IMR-90 (cell line): ENCODE results near the gene KRT86. TPM values are rescaled to one million over a fixed set of nuclear protein-coding genes. Genes with fewer than 3 reads are reported as not detected.

Experiments
- ATAC-seq: fragments of 200-7000 bp; cut with Tn5 transposase; 2 replicates; pipeline ENCODE4 v1.9.1; 2020; ENCODE audit warnings: low read depth, mild to moderate bottlenecking, moderate library complexity
- BruUV-seq: library from RNA; stranded (reverse); fragments of 400-500 nt; replicated peaks from 2 replicates; lab custom pipeline; 2021; lab: Mats Ljungman, UMichigan
- CTCF ChIA-PET: fragments of 300-600 bp; formaldehyde crosslinking; extraction: SDS; loops from one replicate; lab custom pipeline; 2021; ENCODE audit warnings: antibody characterized with exemption; lab: Yijun Ruan, JAX
- POLR2A ChIA-PET: fragments of 300-600 bp; sonication (Branson Sonifier 250); formaldehyde crosslinking; loops from one replicate; lab custom pipeline; 2022; ENCODE audit warnings: antibody characterized with exemption; ENCODE audit not compliant: unreplicated experiment; lab: Charles Lee
- DNase-seq: peaks from one replicate; pipeline ENCODE4 v3.0.0; 2013
- H2AFZ ChIP-seq: replicated peaks from 2 replicates; pipeline ENCODE3; 2013; ENCODE audit warnings: low read length, mild to moderate bottlenecking; ENCODE audit not compliant: poor library complexity
- H2AK5ac ChIP-seq: 2 replicates; pipeline ENCODE4 v1.6.1; 2013; ENCODE audit warnings: low read depth, low read length, inconsistent platforms
- H2AK9ac ChIP-seq: replicated peaks from 2 replicates; pipeline ENCODE3; 2013; ENCODE audit warnings: mild to moderate bottlenecking, low read depth, low read length, moderate library complexity; ENCODE audit not compliant: poor library complexity
- H2BK120ac ChIP-seq: 2 replicates; pipeline ENCODE4 v1.6.1; 2013; ENCODE audit warnings: low read depth, low read length, inconsistent platforms
- H2BK15ac ChIP-seq: 3 replicates; pipeline ENCODE4 v1.6.1; 2013; ENCODE audit warnings: low read depth, low read length, inconsistent platforms
- H2BK20ac ChIP-seq: 2 replicates; pipeline ENCODE4 v1.6.1; 2013; ENCODE audit warnings: low read depth, mild to moderate bottlenecking, inconsistent platforms, low read length, moderate library complexity
- H2BK5ac ChIP-seq: 2 replicates; pipeline ENCODE4 v1.6.1; 2013; ENCODE audit warnings: mild to moderate bottlenecking, low read depth, low read length, inconsistent platforms; ENCODE audit not compliant: poor library complexity, severe bottlenecking
- H3K14ac ChIP-seq: replicated peaks from 2 replicates; pipeline ENCODE4 v1.6.1; 2013; ENCODE audit warnings: low read depth, low read length, inconsistent platforms
- H3K18ac ChIP-seq: 2 replicates; pipeline ENCODE4 v1.6.1; 2013; ENCODE audit warnings: low read depth, low read length, control low read depth
- H3K23ac ChIP-seq: 2 replicates; pipeline ENCODE4 v1.6.1; 2013; ENCODE audit warnings: low read depth, low read length, inconsistent platforms
- H3K27ac ChIP-seq: 2 replicates; pipeline ENCODE4 v1.5.1; 2013; ENCODE audit warnings: mild to moderate bottlenecking, control low read depth, low read length; ENCODE audit not compliant: insufficient read depth
- H3K27me3 ChIP-seq: 2 replicates; pipeline ENCODE4 v1.6.1; 2013; ENCODE audit warnings: low read length; ENCODE audit not compliant: control insufficient read depth, insufficient read depth
- H3K36me3 ChIP-seq: 2 replicates; pipeline ENCODE4 v1.6.1; 2013; ENCODE audit warnings: low read length, mixed read lengths; ENCODE audit not compliant: control insufficient read depth, insufficient read depth
- H3K4ac ChIP-seq: 2 replicates; pipeline ENCODE4 v1.6.1; 2013; ENCODE audit warnings: low read depth, low read length, inconsistent platforms
- H3K4me1 ChIP-seq: 2 replicates; pipeline ENCODE4 v1.6.1; 2013; ENCODE audit warnings: low read length, mixed read lengths; ENCODE audit not compliant: control insufficient read depth, insufficient read depth
- H3K4me2 ChIP-seq: 2 replicates; pipeline ENCODE4 v1.6.1; 2013; ENCODE audit warnings: low read depth, mild to moderate bottlenecking, control low read depth, low read length, moderate library complexity
- H3K4me3 ChIP-seq: 2 replicates; pipeline ENCODE4 v1.5.1; 2013; ENCODE audit warnings: low read depth, mild to moderate bottlenecking, control low read depth, low read length, moderate library complexity; ENCODE audit not compliant: insufficient read depth
- H3K56ac ChIP-seq: 2 replicates; pipeline ENCODE4 v1.6.1; 2013; ENCODE audit warnings: low read length, inconsistent platforms; ENCODE audit not compliant: insufficient read depth; ENCODE audit errors: extremely low read depth
- H3K79me1 ChIP-seq, 2 experiments: 2 replicates each; pipeline ENCODE4 v1.6.1; 2013; ENCODE audit warnings: low read length in 2 of 2, inconsistent platforms in 1 of 2, low read depth in 1 of 2
- H3K9ac ChIP-seq: 2 replicates; pipeline ENCODE4 v1.6.1; 2013; ENCODE audit warnings: low read depth, low read length, control low read depth
- H3K9me1 ChIP-seq: 2 replicates; pipeline ENCODE4 v1.6.1; 2013; ENCODE audit warnings: low read length, inconsistent platforms; ENCODE audit not compliant: insufficient read depth
- H3K9me3 ChIP-seq: 2 replicates; pipeline ENCODE4 v1.6.1; 2013; ENCODE audit warnings: low read length; ENCODE audit not compliant: control insufficient read depth, insufficient read depth
- H4K20me1 ChIP-seq: 2 replicates; pipeline ENCODE4 v1.6.1; 2013; ENCODE audit warnings: low read length, inconsistent platforms; ENCODE audit not compliant: insufficient read depth
- H4K5ac ChIP-seq: 2 replicates; pipeline ENCODE4 v1.6.1; 2013; ENCODE audit warnings: mild to moderate bottlenecking, low read depth, low read length, control low read depth
- H4K8ac ChIP-seq, 2 experiments: 2 replicates each; pipeline ENCODE4 v1.6.1; 2013; ENCODE audit warnings: low read depth in 2 of 2, low read length in 2 of 2, control low read depth in 1 of 2, inconsistent platforms in 1 of 2
- H4K91ac ChIP-seq: 2 replicates; pipeline ENCODE4 v1.6.1; 2013; ENCODE audit warnings: low read depth, low read length, inconsistent platforms; ENCODE audit not compliant: insufficient read depth
- BHLHE40 ChIP-seq: fragments of 150-350 bp; IDR thresholded peaks from 2 replicates; pipeline ENCODE4 v1.6.1; 2016; ENCODE audit warnings: mild to moderate bottlenecking, low read depth, low read length
- CEBPB ChIP-seq: IDR thresholded peaks from 2 replicates; pipeline ENCODE4 v1.6.1; 2012; ENCODE audit warnings: low read depth, low read length, improper control_type of control experiment
- CHD1 ChIP-seq: IDR thresholded peaks from 2 replicates; pipeline ENCODE4 v1.6.1; 2012; ENCODE audit warnings: low read depth, low read length, improper control_type of control experiment
- CTCF ChIP-seq: conservative IDR thresholded peaks from 2 replicates; pipeline ENCODE4 v1.5.1; 2012; ENCODE audit warnings: mild to moderate bottlenecking, low read depth, low read length, improper control_type of control experiment
- FOS ChIP-seq: fragments of 150-350 bp; IDR thresholded peaks from 2 replicates; pipeline ENCODE4 v1.6.1; 2016; ENCODE audit warnings: low read depth, low read length
- MAFK ChIP-seq: IDR thresholded peaks from 2 replicates; pipeline ENCODE4 v1.6.1; 2012; ENCODE audit warnings: low read depth, low read length, improper control_type of control experiment
- MAZ ChIP-seq: IDR thresholded peaks from 2 replicates; pipeline ENCODE4 v1.6.1; 2012; ENCODE audit warnings: low read depth, mild to moderate bottlenecking, low read length, improper control_type of control experiment, moderate library complexity, borderline replicate concordance
- MXI1 ChIP-seq: IDR thresholded peaks from 2 replicates; pipeline ENCODE4 v1.6.1; 2012; ENCODE audit warnings: low read depth, mild to moderate bottlenecking, low read length, moderate library complexity, borderline replicate concordance
- NFE2L2 ChIP-seq: fragments of 150-350 bp; IDR thresholded peaks from 2 replicates; pipeline ENCODE4 v1.6.1; 2016; ENCODE audit warnings: low read depth, mild to moderate bottlenecking, low read length
- POLR2A ChIP-seq: IDR thresholded peaks from 2 replicates; pipeline ENCODE4 v1.6.1; 2012; ENCODE audit warnings: mild to moderate bottlenecking, low read depth, low read length
- RAD21 ChIP-seq: IDR thresholded peaks from 2 replicates; pipeline ENCODE4 v1.6.1; 2012; ENCODE audit warnings: low read length, improper control_type of control experiment
- RCOR1 ChIP-seq: IDR thresholded peaks from 2 replicates; pipeline ENCODE4 v1.6.1; 2012; ENCODE audit warnings: mild to moderate bottlenecking, low read length, improper control_type of control experiment; ENCODE audit not compliant: insufficient replicate concordance
- RFX5 ChIP-seq: IDR thresholded peaks from 2 replicates; pipeline ENCODE4 v1.8.0; 2012; ENCODE audit warnings: low read depth, mild to moderate bottlenecking, low read length, moderate library complexity
- SMC3 ChIP-seq: fragments of 150-350 bp; IDR thresholded peaks from 2 replicates; pipeline ENCODE4 v1.6.1; 2016; ENCODE audit warnings: low read depth, mild to moderate bottlenecking, antibody characterized with exemption, low read length, moderate library complexity
- USF2 ChIP-seq: fragments of 150-350 bp; IDR thresholded peaks from 2 replicates; pipeline ENCODE4 v1.6.1; 2017; ENCODE audit warnings: mild to moderate bottlenecking, antibody characterized with exemption, low read length, low read depth
- WGBS, 2 experiments: methylation state at CpG; one replicate each; pipeline versions ENCODE4 v1.1.5 to v1.1.7; 2013; ENCODE audit warnings: missing lambda C conversion rate in 2 of 2; ENCODE audit not compliant: insufficient read length in 1 of 2; ENCODE audit errors: extremely low coverage in 2 of 2; 5-methylcytosine and 5-hydroxymethylcytosine counted together
- dilution Hi-C: fragments of 300-500 bp; cut with HindIII; formaldehyde crosslinking; loops from one replicate; pipeline ENCODE4 v1.14.3; 2018; ENCODE audit warnings: low sequenced_read_pairs; ENCODE audit not compliant: unreplicated experiment
- in situ Hi-C: fragments of 300-500 bp; cut with MboI; formaldehyde crosslinking; loops from 3 replicates; pipeline ENCODE4 v1.14.3; 2019; ENCODE audit warnings: low sequenced_read_pairs, inconsistent platforms, mixed read lengths
- intact Hi-C: fragments of 100-400 bp; cut with micrococcal nuclease; formaldehyde crosslinking; loops from 2 replicates; pipeline ENCODE4 v1.10.0; 2022
- polyA plus RNA-seq, 3 experiments: library from polyadenylated mRNA; depleted of rRNA; stranded (reverse); fragments of >200 nt; gene quantifications; 2 replicates each; pipeline ENCODE4 v1.2.3, GENCODE V29; 2012; ENCODE audit warnings: low replicate concordance in 1 of 3
- total RNA-seq: library from RNA; depleted of rRNA; stranded (reverse); fragments of >200 nt; gene quantifications from 2 replicates; pipeline ENCODE4 v1.2.3, GENCODE V29; 2012
- TF ChIP-seq, protein P1 (sequence below): fragments of 150-350 bp; IDR thresholded peaks from 2 replicates; pipeline ENCODE4 v1.6.1; 2016; ENCODE audit warnings: low read depth, mild to moderate bottlenecking, low read length, moderate library complexity, borderline replicate concordance

The KRT86 gene
- total and polyA plus RNA-seq, 2 of the 4 experiments (the other 2 are of a cell fraction), result not detected

DNA sequence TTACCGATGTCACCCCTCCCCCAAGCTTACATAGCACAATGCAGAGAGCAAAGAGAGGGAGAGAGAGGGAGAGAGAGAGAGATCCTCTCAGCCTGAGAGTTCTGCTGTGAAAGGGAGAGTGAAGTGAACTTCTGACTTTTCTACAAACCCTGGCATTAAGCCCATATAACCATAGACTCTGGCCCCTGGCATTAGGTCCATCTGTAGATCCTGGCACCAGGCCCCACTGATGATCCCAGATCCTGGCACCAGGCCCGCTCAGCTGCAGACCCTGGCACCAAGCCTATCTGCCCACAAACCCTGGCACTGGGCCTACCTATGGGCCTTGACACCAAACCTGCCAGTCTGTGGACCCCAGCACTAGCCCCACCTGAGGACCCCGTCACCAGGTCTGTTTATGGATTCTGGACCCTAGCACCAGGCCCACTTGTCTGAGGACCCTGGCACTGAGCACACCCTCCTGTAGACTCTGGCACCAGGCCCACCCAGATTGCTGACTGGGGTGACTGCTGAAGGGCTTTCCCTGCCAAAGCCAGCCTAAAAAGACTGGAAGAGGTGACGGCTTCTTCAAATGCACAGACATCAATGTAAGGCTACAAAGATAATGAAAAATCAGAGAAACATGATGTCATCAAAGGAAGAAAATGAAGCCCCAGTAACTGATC, 61.3 kb downstream of the KRT86 start:
- H2BK20ac ChIP-seq, result no peak overlapping the region
- TF ChIP-seq MAFK (no peak), USF2 (no peak), BHLHE40 (no peak), NFE2L2 (no peak), CHD1 (no peak), RFX5 (no peak), MXI1 (no peak), RAD21 (no peak), CEBPB (no peak), RCOR1 (no peak), POLR2A (no peak), MAZ (no peak), SMC3 (no peak), CTCF (no peak), FOS (no peak)
- TF ChIP-seq, protein P1, sequence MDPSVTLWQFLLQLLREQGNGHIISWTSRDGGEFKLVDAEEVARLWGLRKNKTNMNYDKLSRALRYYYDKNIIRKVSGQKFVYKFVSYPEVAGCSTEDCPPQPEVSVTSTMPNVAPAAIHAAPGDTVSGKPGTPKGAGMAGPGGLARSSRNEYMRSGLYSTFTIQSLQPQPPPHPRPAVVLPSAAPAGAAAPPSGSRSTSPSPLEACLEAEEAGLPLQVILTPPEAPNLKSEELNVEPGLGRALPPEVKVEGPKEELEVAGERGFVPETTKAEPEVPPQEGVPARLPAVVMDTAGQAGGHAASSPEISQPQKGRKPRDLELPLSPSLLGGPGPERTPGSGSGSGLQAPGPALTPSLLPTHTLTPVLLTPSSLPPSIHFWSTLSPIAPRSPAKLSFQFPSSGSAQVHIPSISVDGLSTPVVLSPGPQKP, result no peak
- no peak overlapping the region for H3K18ac ChIP-seq
- no peak overlapping the region for H3K4me3 ChIP-seq
- DNase-seq, result no peak
- ChIA-PET POLR2A (no interaction called here), CTCF (no interaction called here)
- no peaks in the 10 kb centered on the region for H3K79me1 ChIP-seq
- no peaks in the 10 kb centered on the region for H3K36me3 ChIP-seq
- H3K4ac ChIP-seq, result no peak overlapping the region
- no peak overlapping the region for H2AFZ ChIP-seq
- no peak overlapping the region for H2AK9ac ChIP-seq
- ATAC-seq, result no peak
- H3K27ac ChIP-seq, result no peak overlapping the region
- H3K27me3 ChIP-seq, result peaks cover 47% of the 10 kb centered on the region
- dilution Hi-C loops, result no loop called here
- H3K9me1 ChIP-seq, result no peaks in the 10 kb centered on the region
- H3K56ac ChIP-seq, result no peak overlapping the region
- intact Hi-C loops, result no loop called here
- no TSS peak for BruUV-seq
- in situ Hi-C loops, result no loop called here
- no peaks in the 10 kb centered on the region for H3K4me1 ChIP-seq
- no peak overlapping the region for H3K23ac ChIP-seq
- no peak overlapping the region for H2BK120ac ChIP-seq
- H2BK5ac ChIP-seq, result no peak overlapping the region
- H2AK5ac ChIP-seq, result no peak overlapping the region
- 82% methylated on average over 2 of the region's 4 CpGs; no CpG with 5 or more reads in 1 of the 2 experiments for WGBS, 2 experiments
- no peaks in the 10 kb centered on the region for H4K20me1 ChIP-seq
- H2BK15ac ChIP-seq, result no peak overlapping the region
- no peak overlapping the region for H4K8ac ChIP-seq
- H4K5ac ChIP-seq, result no peak overlapping the region
- H3K9ac ChIP-seq, result no peak overlapping the region
- no peak overlapping the region for H4K91ac ChIP-seq
- no peak overlapping the region for H3K14ac ChIP-seq
- H3K4me2 ChIP-seq, result no peak overlapping the region
- peaks cover 5% of the 10 kb centered on the region; the same call in 1 of the 2 replicates for H3K9me3 ChIP-seq
